ENCODE measurements around the gene ENG.

GRCh38 chr9:127771570-127772189 lies 82.8 kb downstream of the ENG start:
- TF ChIP-seq CTCF (IDR thresholded peaks at IDR 0.05) (no peak), POLR2A (IDR thresholded peaks at IDR 0.05) (no peak)
